Panc1 (cell line): Measurements from ENCODE around the gene CXCL6. TPM values are rescaled to one million over a fixed set of nuclear protein-coding genes. Genes with fewer than 3 reads are reported as not detected.

Experiments
- ATAC-seq: fragments of 200-7000 bp; cut with Tn5 transposase; 2 replicates; pipeline ENCODE4 v1.9.1; 2020; ENCODE audit warnings: mild to moderate bottlenecking, moderate library complexity
- BruUV-seq: library from RNA; stranded (reverse); fragments of 400-500 nt; replicated peaks from 2 replicates; lab custom pipeline; 2021; lab: Mats Ljungman, UMichigan
- CTCF ChIA-PET: fragments of 300-600 bp; sonication (Branson Sonifier 250); formaldehyde crosslinking; loops from one replicate; lab custom pipeline; 2022; ENCODE audit warnings: antibody characterized with exemption; lab: Charles Lee
- POLR2A ChIA-PET: fragments of 300-600 bp; sonication (Branson Sonifier 250); formaldehyde crosslinking; loops from one replicate; lab custom pipeline; 2022; ENCODE audit warnings: antibody characterized with exemption; lab: Charles Lee
- DNase-seq: peaks from one replicate; pipeline ENCODE4 v3.0.0-alpha.2; 2010; ENCODE audit warnings: low read depth, low spot score
- H3K27ac ChIP-seq: 2 replicates; pipeline ENCODE4 v1.5.1; 2011; ENCODE audit warnings: mild to moderate bottlenecking, low read length, inconsistent platforms
- H3K27me3 ChIP-seq: fragments of 200-500 bp; sonication (Bioruptor generic); 2 replicates; pipeline ENCODE4 v1.6.0; 2014; ENCODE audit warnings: low read length, inconsistent platforms; ENCODE audit not compliant: control insufficient read depth, insufficient read depth
- H3K36me3 ChIP-seq: fragments of 200-500 bp; sonication (Bioruptor generic); 2 replicates; pipeline ENCODE4 v1.5.1; 2014; ENCODE audit warnings: inconsistent platforms, mild to moderate bottlenecking, low read length, moderate library complexity; ENCODE audit not compliant: control insufficient read depth, insufficient read depth
- H3K4me1 ChIP-seq: 2 replicates; pipeline ENCODE4 v1.5.1; 2011; ENCODE audit warnings: inconsistent platforms, mild to moderate bottlenecking, low read length, moderate library complexity; ENCODE audit not compliant: control insufficient read depth, insufficient read depth
- H3K4me3 ChIP-seq, 2 experiments: 2 replicates each; pipeline ENCODE4 v1.5.1; 2011 to 2012; ENCODE audit warnings: low read depth in 2 of 2, low read length in 2 of 2, mild to moderate bottlenecking in 2 of 2, inconsistent platforms in 1 of 2, moderate library complexity in 1 of 2
- H3K9me3 ChIP-seq: fragments of 200-500 bp; sonication (Bioruptor generic); 2 replicates; pipeline ENCODE4 v1.5.1; 2014; ENCODE audit warnings: low read depth, mild to moderate bottlenecking, inconsistent platforms, low read length, moderate library complexity; ENCODE audit not compliant: control insufficient read depth, insufficient read depth
- POLR2AphosphoS5 ChIP-seq: IDR thresholded peaks from 2 replicates; pipeline ENCODE4 v1.6.1; 2012; ENCODE audit warnings: mild to moderate bottlenecking, low read depth, low read length, moderate library complexity
- SIN3A ChIP-seq: IDR thresholded peaks from 2 replicates; pipeline ENCODE4 v1.6.1; 2012; ENCODE audit warnings: low read depth, mild to moderate bottlenecking, low read length, moderate library complexity, borderline replicate concordance; ENCODE audit not compliant: insufficient read depth
- TCF7L2 ChIP-seq: IDR thresholded peaks from 2 replicates; pipeline ENCODE4 v1.6.1; 2011; ENCODE audit warnings: mild to moderate bottlenecking, low read depth, low read length, inconsistent platforms
- in situ Hi-C: cut with HindIII; loops from 2 replicates; pipeline ENCODE4 v1.10.0; 2016; ENCODE audit warnings: low sequenced_read_pairs, low pct_unique_long_range_greater_than_20kb
- intact Hi-C: fragments of 100-400 bp; cut with micrococcal nuclease; formaldehyde crosslinking; loops from one replicate; pipeline ENCODE4 v1.10.0; 2022; ENCODE audit not compliant: unreplicated experiment
- total RNA-seq: library from RNA; stranded (reverse); gene quantifications from one replicate; pipeline ENCODE4 v1.2.1, GENCODE V29; 2021; ENCODE audit not compliant: unreplicated experiment
- TF ChIP-seq, protein P1 (sequence below), 2 experiments: IDR thresholded peaks; 2 replicates each; pipeline ENCODE4 v1.6.1; 2011 to 2012; ENCODE audit warnings: low read depth in 2 of 2, control low read depth in 1 of 2, low read length in 1 of 2, mild to moderate bottlenecking in 1 of 2, moderate library complexity in 1 of 2; ENCODE audit not compliant: insufficient read depth in 1 of 2
- TF ChIP-seq, protein P2 (sequence below): fragments of 450-650 bp; IDR thresholded peaks from 2 replicates; pipeline ENCODE4 v1.5.1; 2017; ENCODE audit warnings: mild to moderate bottlenecking

Gene CXCL6
- total RNA-seq, 1 experiment from 2014 or later, result 0.33 TPM

DNA sequence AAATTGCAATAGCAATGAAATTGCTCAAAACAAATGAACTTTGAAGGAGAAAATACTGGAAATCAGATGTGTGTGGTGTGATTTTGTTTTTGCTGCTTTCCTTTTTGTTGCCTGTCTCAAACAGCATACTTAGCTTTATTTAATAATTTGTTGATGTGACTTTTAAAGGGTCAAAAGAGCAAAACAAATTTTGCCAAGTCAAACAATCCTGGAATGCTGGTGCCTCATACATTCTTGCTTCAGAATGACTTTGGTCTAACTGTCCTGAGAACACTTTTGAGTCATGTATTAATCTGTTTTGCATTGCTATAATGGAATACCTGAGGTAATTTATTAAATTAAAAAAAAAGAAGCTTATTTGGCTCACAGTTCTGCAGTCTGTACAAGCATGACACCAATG is 20.0 kb downstream of the CXCL6 start:
- CTCF ChIA-PET, result interaction anchor here (0.7 kb wide), 1 partner anchor 193 kb away, joined by 3 read pairs; no protein-coding TSS in a partner anchor
- POLR2A ChIA-PET, result interaction anchor here (0.7 kb wide), 1 partner anchor 8 kb away, joined by 10 read pairs; no protein-coding TSS in a partner anchor
- intact Hi-C loops (no loop called here), in situ Hi-C loops (no loop called here)
- no TSS peak for BruUV-seq
- ATAC-seq (no peak), DNase-seq (no peak)
- H3K4me1 ChIP-seq, result no peaks in the 10 kb centered on the region
- H3K27ac ChIP-seq, result no peak overlapping the region
- TF ChIP-seq, protein P1, sequence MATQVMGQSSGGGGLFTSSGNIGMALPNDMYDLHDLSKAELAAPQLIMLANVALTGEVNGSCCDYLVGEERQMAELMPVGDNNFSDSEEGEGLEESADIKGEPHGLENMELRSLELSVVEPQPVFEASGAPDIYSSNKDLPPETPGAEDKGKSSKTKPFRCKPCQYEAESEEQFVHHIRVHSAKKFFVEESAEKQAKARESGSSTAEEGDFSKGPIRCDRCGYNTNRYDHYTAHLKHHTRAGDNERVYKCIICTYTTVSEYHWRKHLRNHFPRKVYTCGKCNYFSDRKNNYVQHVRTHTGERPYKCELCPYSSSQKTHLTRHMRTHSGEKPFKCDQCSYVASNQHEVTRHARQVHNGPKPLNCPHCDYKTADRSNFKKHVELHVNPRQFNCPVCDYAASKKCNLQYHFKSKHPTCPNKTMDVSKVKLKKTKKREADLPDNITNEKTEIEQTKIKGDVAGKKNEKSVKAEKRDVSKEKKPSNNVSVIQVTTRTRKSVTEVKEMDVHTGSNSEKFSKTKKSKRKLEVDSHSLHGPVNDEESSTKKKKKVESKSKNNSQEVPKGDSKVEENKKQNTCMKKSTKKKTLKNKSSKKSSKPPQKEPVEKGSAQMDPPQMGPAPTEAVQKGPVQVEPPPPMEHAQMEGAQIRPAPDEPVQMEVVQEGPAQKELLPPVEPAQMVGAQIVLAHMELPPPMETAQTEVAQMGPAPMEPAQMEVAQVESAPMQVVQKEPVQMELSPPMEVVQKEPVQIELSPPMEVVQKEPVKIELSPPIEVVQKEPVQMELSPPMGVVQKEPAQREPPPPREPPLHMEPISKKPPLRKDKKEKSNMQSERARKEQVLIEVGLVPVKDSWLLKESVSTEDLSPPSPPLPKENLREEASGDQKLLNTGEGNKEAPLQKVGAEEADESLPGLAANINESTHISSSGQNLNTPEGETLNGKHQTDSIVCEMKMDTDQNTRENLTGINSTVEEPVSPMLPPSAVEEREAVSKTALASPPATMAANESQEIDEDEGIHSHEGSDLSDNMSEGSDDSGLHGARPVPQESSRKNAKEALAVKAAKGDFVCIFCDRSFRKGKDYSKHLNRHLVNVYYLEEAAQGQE (IDR thresholded peaks at IDR 0.05; ENCODE audit: insufficient read depth in 1 of 2, low read depth in 2 of 2, low read length in 1 of 2), result no peak
- TF ChIP-seq SIN3A (no peak), POLR2AphosphoS5 (no peak), TCF7L2 (no peak)
- TF ChIP-seq, protein P2, sequence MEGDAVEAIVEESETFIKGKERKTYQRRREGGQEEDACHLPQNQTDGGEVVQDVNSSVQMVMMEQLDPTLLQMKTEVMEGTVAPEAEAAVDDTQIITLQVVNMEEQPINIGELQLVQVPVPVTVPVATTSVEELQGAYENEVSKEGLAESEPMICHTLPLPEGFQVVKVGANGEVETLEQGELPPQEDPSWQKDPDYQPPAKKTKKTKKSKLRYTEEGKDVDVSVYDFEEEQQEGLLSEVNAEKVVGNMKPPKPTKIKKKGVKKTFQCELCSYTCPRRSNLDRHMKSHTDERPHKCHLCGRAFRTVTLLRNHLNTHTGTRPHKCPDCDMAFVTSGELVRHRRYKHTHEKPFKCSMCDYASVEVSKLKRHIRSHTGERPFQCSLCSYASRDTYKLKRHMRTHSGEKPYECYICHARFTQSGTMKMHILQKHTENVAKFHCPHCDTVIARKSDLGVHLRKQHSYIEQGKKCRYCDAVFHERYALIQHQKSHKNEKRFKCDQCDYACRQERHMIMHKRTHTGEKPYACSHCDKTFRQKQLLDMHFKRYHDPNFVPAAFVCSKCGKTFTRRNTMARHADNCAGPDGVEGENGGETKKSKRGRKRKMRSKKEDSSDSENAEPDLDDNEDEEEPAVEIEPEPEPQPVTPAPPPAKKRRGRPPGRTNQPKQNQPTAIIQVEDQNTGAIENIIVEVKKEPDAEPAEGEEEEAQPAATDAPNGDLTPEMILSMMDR, result no peak
- no peaks in the 10 kb centered on the region for H3K36me3 ChIP-seq
- no peaks in the 10 kb centered on the region for H3K27me3 ChIP-seq
- H3K9me3 ChIP-seq, result no peaks in the 10 kb centered on the region
- H3K4me3 ChIP-seq, result no peak overlapping the region

DNA sequence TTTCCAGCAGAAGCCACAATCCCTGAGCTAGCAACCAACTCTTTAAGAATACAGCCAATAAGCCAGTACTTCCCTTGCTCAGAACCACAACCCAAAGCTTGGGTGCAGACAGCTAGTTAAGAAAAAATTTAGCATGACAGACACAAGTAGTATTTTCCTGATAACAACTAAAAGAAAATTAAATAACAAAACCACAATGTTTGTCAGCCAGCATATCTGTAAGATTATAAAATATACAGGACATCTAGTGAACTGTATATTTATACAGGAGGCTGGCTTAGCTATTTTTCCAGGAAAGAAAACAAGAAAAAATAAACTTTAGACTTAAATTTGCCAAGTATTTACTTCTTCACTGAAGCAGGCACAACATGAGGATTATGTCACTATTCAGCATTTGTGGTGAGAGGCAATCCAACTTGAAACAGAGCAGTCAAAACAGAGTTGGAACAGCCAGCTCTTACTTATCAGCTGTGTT is 23.2 kb downstream of the CXCL6 start:
- TF ChIP-seq, protein P1 (IDR thresholded peaks at IDR 0.05; ENCODE audit: insufficient read depth in 1 of 2, low read depth in 2 of 2, low read length in 1 of 2), result no peak
- TF ChIP-seq, protein P2, result no peak
- TF ChIP-seq TCF7L2 (no peak), POLR2AphosphoS5 (no peak), SIN3A (no peak)
- no TSS peak for BruUV-seq
- POLR2A ChIA-PET, result no interaction called here
- in situ Hi-C loops (no loop called here), intact Hi-C loops (no loop called here)
- no peaks in the 10 kb centered on the region for H3K4me1 ChIP-seq
- DNase-seq (no peak), ATAC-seq (no peak)
- CTCF ChIA-PET, result no interaction called here
- no peaks in the 10 kb centered on the region for H3K36me3 ChIP-seq
- H3K27ac ChIP-seq, result 0 out of 2 replicates have a peak overlapping the region, but pooled peaks have one; percentile 23
- no peaks in the 10 kb centered on the region for H3K9me3 ChIP-seq
- H3K27me3 ChIP-seq, result no peaks in the 10 kb centered on the region
- H3K4me3 ChIP-seq, result no peak overlapping the region
